ENCODE measurements around the gene PCDHA1.

The PCDHA1 gene

DNA sequence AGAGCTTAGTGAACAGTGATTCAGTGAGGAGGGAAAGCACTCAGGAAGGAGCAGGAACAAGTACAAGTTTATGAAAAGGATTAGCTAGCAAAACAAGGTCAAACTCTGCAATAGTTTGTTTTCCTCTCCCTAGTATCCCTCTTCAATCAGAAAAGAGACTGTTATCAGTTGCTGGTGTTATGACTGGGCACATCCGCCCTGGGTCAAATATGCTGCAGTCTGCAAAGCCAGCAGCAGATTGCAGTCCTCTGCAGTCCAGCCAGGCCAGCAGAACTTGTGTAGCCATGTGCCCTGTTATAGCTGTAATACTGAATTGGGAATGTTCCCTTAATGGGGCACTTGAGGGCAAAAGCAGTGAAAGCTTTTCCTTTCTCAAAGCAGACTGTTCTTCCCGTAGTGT lies 192.3 kb downstream of the PCDHA1 start:
- Histone ChIP-seq H3K27me3 (replicated peaks; ENCODE audit: control insufficient read depth, insufficient read depth, low read length) (no peaks in the 10 kb centered on the region), H3K36me3 (ENCODE audit: control insufficient read depth, insufficient read depth, low read length) (no peaks in the 10 kb centered on the region), H3K4me3 (replicated peaks; ENCODE audit: low read depth, low read length) (no peak overlapping the region)
- DNase-seq (ENCODE audit: extremely low read depth, insufficient read length), result no peak
- TF ChIP-seq, protein P1, sequence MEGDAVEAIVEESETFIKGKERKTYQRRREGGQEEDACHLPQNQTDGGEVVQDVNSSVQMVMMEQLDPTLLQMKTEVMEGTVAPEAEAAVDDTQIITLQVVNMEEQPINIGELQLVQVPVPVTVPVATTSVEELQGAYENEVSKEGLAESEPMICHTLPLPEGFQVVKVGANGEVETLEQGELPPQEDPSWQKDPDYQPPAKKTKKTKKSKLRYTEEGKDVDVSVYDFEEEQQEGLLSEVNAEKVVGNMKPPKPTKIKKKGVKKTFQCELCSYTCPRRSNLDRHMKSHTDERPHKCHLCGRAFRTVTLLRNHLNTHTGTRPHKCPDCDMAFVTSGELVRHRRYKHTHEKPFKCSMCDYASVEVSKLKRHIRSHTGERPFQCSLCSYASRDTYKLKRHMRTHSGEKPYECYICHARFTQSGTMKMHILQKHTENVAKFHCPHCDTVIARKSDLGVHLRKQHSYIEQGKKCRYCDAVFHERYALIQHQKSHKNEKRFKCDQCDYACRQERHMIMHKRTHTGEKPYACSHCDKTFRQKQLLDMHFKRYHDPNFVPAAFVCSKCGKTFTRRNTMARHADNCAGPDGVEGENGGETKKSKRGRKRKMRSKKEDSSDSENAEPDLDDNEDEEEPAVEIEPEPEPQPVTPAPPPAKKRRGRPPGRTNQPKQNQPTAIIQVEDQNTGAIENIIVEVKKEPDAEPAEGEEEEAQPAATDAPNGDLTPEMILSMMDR (IDR thresholded peaks at IDR 0.05; ENCODE audit: insufficient read depth, low read length, poor library complexity, severe bottlenecking), result no peak

DNA sequence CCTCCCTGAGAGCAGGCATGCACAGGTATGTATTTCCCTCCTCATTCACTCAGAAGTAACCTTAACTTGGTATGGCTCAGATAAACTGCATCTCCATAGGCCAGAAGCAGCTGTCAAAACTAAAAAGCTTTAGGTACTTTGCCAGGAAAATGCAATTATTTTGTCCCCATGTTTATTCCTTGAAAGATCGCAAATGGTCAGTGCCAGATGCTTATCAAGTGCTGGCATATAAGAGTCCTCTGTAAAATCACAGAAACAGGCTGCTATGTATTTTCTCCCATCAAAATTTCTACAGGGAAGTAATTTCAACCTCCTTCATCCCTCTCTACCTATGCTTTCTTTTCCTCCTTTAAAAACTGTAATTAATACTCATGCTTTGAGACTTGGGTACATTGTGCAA lies 193.0 kb downstream of the PCDHA1 start:
- DNase-seq (ENCODE audit: extremely low read depth, insufficient read length), result no peak
- no peaks in the 10 kb centered on the region for H3K36me3 ChIP-seq (ENCODE audit: control insufficient read depth, insufficient read depth, low read length)
- no peak overlapping the region for H3K4me3 ChIP-seq (replicated peaks; ENCODE audit: low read depth, low read length)
- no peaks in the 10 kb centered on the region for H3K27me3 ChIP-seq (replicated peaks; ENCODE audit: control insufficient read depth, insufficient read depth, low read length)
- TF ChIP-seq, protein P1 (IDR thresholded peaks at IDR 0.05; ENCODE audit: insufficient read depth, low read length, poor library complexity, severe bottlenecking), result no peak

DNA sequence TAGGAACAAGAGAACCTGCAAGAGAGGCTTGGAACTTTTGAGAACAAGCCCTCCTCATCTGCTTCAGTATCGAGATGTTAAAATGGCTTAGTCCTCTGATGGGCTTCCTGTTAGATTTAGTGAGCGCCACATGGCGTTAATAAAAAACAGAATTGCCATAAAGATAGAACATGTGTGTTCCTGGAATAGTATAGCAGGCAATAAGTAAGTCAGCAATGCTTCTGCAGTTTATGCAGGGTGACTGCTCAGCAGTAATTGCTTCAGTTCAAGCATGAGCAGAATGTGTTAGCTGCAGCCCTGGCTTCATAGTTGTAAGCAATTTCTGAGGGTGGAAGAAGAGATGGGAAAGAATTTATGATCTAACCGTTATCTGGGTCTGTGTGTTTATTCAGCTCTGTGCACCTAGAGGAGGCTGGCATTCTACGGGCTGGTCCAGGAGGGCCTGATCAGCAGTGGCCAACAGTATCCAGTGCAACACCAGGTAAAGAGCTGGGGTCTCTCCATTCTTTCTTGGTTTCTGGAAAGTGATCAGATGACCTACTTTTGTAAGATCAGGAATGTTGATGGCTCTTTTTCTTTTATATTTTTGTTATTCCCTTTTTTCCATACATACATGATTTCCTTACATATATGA lies 196.3 kb downstream of the PCDHA1 start:
- DNase-seq (ENCODE audit: extremely low read depth, insufficient read length), result no peak
- no peaks in the 10 kb centered on the region for H3K27me3 ChIP-seq (replicated peaks; ENCODE audit: control insufficient read depth, insufficient read depth, low read length)
- H3K36me3 ChIP-seq (ENCODE audit: control insufficient read depth, insufficient read depth, low read length), result no peaks in the 10 kb centered on the region
- H3K4me3 ChIP-seq (replicated peaks; ENCODE audit: low read depth, low read length), result no peak overlapping the region
- TF ChIP-seq, protein P1 (IDR thresholded peaks at IDR 0.05; ENCODE audit: insufficient read depth, low read length, poor library complexity, severe bottlenecking), result no peak

DNA sequence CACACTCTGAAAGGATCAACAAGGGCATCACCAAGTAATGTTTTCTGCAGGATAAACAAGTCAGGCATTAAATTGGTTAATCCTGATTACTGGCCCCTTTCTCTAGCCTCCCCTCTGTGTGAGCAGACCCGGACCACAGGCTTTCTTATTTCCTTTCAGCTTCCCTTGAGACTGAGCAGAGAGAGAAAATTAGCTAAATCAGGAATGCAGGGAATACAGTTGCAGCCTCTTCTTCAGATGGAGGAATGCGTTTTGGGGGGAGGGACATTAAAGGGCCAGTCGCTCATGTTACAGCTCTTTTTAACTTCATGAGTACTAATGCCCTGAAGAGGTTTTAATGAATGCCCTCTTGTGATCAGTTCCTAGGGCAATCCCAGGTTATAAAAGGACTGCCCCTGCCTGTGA lies 200.2 kb downstream of the PCDHA1 start:
- no peaks in the 10 kb centered on the region for H3K27me3 ChIP-seq (replicated peaks; ENCODE audit: control insufficient read depth, insufficient read depth, low read length)
- H3K36me3 ChIP-seq (ENCODE audit: control insufficient read depth, insufficient read depth, low read length), result no peaks in the 10 kb centered on the region
- TF ChIP-seq, protein P1 (IDR thresholded peaks at IDR 0.05; ENCODE audit: insufficient read depth, low read length, poor library complexity, severe bottlenecking), result no peak
- no peak overlapping the region for H3K4me3 ChIP-seq (replicated peaks; ENCODE audit: low read depth, low read length)
- no peak for DNase-seq (ENCODE audit: extremely low read depth, insufficient read length)

DNA sequence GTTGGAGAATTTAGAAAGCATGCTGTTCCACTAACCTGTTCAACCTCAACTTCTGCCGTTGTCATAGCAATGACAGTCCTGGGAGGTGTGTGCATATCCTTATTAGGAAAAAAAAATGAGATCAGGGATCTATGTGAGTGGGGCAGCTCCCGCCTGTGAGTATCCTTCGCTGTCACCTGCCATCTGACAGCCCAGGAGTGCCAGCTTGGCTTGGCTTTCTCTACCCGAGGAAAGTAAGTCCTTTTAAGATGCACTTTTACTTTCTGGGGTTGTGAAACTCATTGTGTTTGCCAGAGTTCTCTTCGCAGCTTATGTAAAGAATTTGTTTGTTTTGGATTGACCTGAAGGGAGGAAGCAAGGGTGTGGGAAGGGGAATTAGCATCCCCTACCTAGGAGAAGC lies 202.2 kb downstream of the PCDHA1 start:
- no peak overlapping the region for H3K4me3 ChIP-seq (replicated peaks; ENCODE audit: low read depth, low read length)

More for the DNA sequence above, 202.2 kb downstream of the PCDHA1 start:
- TF ChIP-seq, protein P1 (IDR thresholded peaks at IDR 0.05; ENCODE audit: insufficient read depth, low read length, poor library complexity, severe bottlenecking), result no peak
- no peaks in the 10 kb centered on the region for H3K27me3 ChIP-seq (replicated peaks; ENCODE audit: control insufficient read depth, insufficient read depth, low read length)
- DNase-seq (ENCODE audit: extremely low read depth, insufficient read length), result no peak
- H3K36me3 ChIP-seq (ENCODE audit: control insufficient read depth, insufficient read depth, low read length), result no peaks in the 10 kb centered on the region

Measured in GM06990 (cell line).